ENCODE results near the gene PTPN11.

DNA sequence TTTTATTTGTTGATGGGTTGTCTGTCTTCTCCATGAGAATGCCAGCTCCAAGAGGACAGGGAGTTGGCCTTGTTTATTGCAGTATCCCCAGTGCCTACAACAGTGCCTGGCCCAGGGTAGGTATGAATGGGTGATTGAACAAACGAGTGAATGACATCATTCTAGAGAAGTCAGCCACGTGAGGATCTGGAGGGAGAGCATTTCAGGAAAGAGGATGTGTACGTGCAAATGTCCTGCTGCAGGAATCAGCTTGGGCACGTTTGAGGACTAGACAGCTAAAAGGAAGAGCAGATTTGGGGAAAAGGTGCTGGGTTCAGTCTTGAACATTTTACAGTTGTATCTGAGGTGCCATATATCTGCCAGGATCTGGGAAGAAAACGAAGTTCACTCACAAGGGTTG is 97.1 kb downstream of the PTPN11 start:
- TF ChIP-seq, protein P1, sequence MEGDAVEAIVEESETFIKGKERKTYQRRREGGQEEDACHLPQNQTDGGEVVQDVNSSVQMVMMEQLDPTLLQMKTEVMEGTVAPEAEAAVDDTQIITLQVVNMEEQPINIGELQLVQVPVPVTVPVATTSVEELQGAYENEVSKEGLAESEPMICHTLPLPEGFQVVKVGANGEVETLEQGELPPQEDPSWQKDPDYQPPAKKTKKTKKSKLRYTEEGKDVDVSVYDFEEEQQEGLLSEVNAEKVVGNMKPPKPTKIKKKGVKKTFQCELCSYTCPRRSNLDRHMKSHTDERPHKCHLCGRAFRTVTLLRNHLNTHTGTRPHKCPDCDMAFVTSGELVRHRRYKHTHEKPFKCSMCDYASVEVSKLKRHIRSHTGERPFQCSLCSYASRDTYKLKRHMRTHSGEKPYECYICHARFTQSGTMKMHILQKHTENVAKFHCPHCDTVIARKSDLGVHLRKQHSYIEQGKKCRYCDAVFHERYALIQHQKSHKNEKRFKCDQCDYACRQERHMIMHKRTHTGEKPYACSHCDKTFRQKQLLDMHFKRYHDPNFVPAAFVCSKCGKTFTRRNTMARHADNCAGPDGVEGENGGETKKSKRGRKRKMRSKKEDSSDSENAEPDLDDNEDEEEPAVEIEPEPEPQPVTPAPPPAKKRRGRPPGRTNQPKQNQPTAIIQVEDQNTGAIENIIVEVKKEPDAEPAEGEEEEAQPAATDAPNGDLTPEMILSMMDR (conservative IDR thresholded peaks at IDR 0.05; ENCODE audit: low read depth, low read length) = no peak
- no peak for TF ChIP-seq EZH2 (IDR thresholded peaks at IDR 0.05; ENCODE audit: low read length, unreplicated experiment)
- TF ChIP-seq EZH2phosphoT487 (IDR thresholded peaks at IDR 0.05; ENCODE audit: borderline replicate concordance, low read length) = no peak

Measured in PC-3 (cell line).